Activated T-helper 1 cell treated with Interleukin-2 at 50 U/mL for 16 hours (primary cell): ENCODE measurements around the gene SDK2.

ENCODE experiments used
- DNase-seq: peaks from one replicate; pipeline ENCODE4 v3.0.0-alpha.2; 2020; ENCODE audit warnings: low read depth

Gene SDK2

DNA sequence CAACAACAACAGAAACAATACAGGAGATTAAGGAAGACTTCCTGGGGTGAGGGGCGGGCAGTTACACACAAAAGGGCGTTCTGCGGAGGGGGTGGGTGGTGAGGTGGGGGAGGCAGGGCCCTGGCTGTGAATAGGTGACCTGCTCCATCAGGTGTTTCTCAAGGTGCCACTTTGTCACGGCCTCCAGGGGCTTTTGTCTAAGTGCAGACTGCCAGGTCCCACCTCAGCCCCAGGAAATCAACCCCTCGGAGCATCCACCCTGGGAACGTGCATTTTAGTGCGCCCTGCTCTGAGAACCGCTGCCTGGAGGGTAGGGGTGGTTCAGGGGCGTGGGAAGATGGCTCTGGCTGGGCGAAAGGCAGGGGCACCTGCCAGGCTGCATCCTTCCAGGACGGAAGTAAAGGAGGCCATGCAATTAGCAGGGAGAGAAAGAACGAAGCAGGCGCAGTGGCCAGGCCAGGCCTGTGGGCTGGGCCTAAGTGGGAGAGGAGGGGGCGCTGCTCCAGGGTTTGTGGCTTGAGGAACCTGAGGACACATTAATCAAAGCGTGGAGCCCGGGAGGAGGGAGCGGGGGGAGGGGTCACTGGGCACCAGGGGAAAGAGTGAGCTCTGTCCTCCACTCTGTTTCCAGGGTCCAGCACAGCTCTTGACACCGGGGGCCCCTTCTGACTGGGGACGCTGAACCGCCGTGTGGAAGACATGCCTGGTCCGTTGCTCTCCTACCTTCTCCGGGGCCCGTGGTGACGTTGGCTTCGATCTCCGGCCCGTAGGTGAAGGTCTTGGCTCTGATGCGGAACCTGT is 283.1 kb downstream of the SDK2 start:
- no peak for DNase-seq

GRCh38 chr17:73359987-73360410 is 284.2 kb downstream of the SDK2 start:
- no peak for DNase-seq

- no peak for DNase-seq
Observed at GRCh38 chr17:73359352-73359751, 284.9 kb downstream of the SDK2 start.

DNA sequence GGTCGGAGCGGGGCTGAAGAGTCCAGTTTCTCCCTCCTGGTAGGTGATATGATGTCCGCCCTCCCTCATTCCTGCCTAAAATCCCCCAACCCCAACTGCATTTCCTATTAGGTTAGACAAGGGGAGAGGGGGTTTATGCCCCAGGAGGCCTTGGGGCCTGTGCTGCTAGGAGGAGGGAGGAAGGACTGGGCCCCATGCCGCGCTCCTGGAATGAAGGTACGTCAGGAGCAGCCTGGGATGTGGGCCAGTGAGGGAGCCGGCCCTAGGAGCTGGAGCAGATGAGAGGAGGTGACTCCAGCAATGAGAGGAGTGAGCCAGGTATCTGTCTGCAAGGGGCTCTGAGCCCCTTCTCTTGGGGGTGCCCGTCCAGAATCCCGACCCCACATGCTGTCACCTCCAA is 285.6 kb downstream of the SDK2 start:
- no peak for DNase-seq

DNA sequence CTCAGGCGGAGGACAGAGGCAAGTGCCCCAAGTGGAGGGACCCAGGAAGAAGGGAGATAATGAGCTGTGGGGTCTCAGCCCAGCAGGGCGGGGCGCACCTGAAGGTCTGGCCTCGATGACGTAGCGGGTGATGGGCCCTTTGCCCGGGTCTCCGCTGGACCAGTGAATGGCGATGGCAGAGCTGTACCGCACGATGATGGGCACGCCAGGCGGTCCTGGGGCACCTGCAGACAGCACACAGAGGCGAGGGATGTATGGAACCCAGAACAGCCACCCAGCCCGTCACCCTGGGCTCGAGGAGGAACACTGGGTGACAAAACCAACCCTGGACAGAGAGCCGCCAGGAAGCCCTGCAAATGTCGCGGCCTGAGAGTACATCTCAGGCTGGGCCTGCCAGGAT is 286.3 kb downstream of the SDK2 start:
- DNase-seq = no peak

- DNase-seq = no peak
Observed at GRCh38 chr17:73357318-73357717, 286.9 kb downstream of the SDK2 start.

GRCh38 chr17:73356561-73357170 is 287.6 kb downstream of the SDK2 start:
- no peak for DNase-seq

DNA sequence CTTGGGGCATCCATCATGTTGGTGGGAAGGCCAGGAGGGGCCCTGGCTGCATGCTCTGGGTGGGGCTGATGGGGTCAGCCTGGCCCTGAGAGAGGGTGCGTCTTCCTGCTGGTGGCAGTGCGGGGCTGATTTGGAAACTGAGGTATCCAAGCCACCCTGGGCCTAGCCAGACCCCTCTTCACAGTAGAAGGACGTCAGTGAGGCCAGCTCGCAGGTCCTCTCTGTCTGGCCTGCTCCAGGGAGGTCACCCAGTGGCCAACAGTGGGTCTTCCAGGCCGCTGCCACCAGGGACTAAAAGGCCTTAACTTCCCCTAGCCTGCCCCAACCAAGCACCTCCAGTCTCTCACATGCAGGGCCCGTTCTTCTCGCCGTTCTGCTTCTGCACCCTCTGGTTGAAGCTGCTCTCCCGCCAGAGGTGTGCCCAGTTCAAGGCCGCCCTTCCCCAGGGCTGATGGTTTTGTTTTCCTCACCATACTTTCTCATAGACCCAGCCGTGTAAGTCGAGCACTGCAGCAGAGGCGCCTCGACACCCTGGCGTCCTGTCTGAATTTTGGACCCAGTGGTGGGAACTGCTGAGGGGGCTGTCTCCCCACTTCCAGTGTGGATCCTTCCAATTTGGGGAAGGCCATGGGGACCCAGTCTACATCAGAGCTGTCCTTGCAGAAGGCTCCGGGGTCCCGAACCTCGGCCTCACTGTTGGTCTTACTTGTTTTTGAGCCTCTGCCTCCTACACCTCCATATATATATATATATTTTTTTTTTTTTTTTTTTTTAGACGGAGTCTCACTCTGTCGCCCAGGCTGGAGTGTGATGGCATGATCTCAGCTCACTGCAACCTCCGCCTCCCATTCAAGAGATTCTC is 289.6 kb downstream of the SDK2 start:
- DNase-seq = no peak

GRCh38 chr17:73352261-73352660 is 292.0 kb downstream of the SDK2 start:
- no peak for DNase-seq

DNA sequence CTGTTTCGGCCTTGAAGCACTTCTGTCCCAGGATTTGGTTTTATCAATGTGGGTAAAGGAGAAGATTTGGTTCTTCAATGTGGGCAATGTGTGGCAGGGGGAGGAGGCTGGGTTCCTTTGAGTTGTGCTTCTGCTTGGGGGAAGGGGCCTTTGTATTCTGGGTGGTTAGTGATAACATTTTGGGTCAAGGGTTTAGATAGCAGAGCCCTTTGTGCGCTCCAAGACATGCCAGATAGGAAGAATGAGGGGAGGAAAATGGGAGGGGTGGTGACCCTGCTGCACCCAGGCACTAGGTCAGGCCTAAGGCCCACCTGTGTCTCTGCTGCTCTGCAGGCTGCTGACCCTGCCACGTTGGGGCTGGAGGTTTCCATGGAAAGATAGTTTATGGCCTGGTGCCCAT is 292.5 kb downstream of the SDK2 start:
- no peak for DNase-seq

GRCh38 chr17:73350864-73351263 is 293.4 kb downstream of the SDK2 start:
- DNase-seq = no peak

- DNase-seq = no peak
Observed at GRCh38 chr17:73349647-73350046, 294.6 kb downstream of the SDK2 start.

GRCh38 chr17:73349138-73349537 is 295.1 kb downstream of the SDK2 start:
- no peak for DNase-seq

DNA sequence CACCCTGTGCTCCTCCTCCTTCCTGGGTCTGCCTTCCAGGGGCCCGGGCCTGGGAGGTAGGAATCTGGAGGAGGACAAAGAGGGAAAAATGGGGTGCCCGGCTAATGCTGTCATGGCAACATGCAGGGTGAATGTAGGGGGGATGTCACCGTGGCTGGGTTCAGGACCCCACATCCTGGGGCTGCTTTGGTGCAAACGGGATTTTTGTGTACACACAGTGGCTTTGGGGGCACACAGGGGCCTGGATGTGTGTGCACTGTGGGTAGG is 295.5 kb downstream of the SDK2 start:
- no peak for DNase-seq

GRCh38 chr17:73348018-73348828 is 296.0 kb downstream of the SDK2 start:
- DNase-seq = no peak

DNA sequence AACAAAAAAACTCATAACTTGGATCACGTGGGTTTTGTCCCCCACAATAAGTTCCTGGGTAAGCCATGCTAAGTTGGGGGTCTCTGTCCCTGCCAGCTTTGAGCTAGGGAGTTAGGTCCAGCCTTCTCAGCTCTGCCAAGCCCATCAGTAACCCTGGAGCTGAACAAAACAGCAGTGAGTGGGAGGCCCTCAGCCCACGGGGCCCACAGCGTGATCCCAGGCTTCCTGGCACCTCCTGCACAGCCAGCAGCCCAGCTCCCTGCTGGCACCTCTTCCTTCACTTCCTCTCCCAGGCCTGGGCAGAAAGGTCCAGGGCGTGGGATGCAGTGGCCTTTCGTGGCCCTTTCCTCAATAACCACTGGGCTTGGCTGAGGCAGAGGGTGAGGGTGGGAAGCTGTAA is 296.9 kb downstream of the SDK2 start:
- DNase-seq = no peak

GRCh38 chr17:73346501-73347162 is 297.6 kb downstream of the SDK2 start:
- no peak for DNase-seq

DNA sequence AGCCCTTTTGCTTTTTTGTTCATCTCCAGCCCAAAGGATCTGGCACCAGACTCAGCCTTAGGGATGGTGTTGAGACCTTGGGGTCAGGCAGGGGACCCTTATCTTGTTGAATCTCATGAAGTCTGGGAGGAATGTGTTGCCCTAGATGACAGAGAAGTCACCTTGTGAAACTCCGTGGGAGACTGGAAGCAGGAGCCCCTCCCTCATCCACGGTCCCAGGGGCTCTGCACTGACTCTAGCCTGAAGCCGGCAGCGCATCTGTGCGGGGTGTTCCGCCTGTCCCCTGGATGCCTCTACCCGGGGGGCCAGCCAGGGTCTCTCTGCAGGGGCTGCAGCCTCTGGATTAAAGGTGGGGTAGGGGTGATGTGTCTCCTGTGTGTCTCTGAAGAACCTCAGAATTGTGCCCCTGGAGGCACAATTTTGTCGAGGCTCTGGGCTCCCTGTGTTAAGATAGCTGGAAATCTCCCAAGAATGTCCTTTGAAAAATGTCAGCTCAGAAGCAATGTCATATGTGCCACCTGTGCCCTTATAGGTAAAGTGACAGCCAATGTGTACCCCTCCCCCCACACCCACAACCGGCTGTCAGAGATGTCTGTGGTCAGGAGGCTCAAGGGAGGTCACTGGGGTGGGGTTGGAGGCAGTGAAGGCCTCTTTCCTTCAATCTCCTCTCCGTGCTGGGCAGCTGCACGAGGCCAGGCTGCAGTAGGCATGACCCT is 300.3 kb downstream of the SDK2 start:
- no peak for DNase-seq

GRCh38 chr17:73343168-73343634 is 301.0 kb downstream of the SDK2 start:
- no peak for DNase-seq

GRCh38 chr17:73342541-73343167 is 301.6 kb downstream of the SDK2 start:
- DNase-seq = no peak
